ENCODE results near the gene CHD8.
"Not testable (repeated sequence)": the region's sequence is repeated elsewhere in the genome, so short reads cannot be mapped to it uniquely, and the experiment has no call there.

CHD8 gene

GRCh38 chr14:21384494-21384851, 71.5 kb downstream of the CHD8 start:
- H3K4me3 ChIP-seq (ENCODE audit: low read depth, low read length): peak overlapping the region; percentile 77
- no peak for TF ChIP-seq CTCF (IDR thresholded peaks at IDR 0.05; ENCODE audit: low read depth, low read length, missing control alignments)
- peak; percentile 5 for DNase-seq (ENCODE audit: low read depth)

GRCh38 chr14:21383848-21384493, 72.0 kb downstream of the CHD8 start, which contains the start of gene SUPT16H:
Gene SUPT16H, minus strand, starts transcription at chr14:21384019. Its CDS starts 92 bp downstream, at chr14:21383927.
- peak; percentile 86 for DNase-seq (ENCODE audit: low read depth)
- no peak for TF ChIP-seq CTCF (IDR thresholded peaks at IDR 0.05; ENCODE audit: low read depth, low read length, missing control alignments)
- H3K4me3 ChIP-seq (ENCODE audit: low read depth, low read length): peak within 1 kb of the TSS; percentile 77

GRCh38 chr14:21382886-21383847, 72.8 kb downstream of the CHD8 start:
- TF ChIP-seq CTCF (IDR thresholded peaks at IDR 0.05; ENCODE audit: low read depth, low read length, missing control alignments): no peak
- DNase-seq (ENCODE audit: low read depth): peak; percentile 21

GRCh38 chr14:21382095-21382494, 73.8 kb downstream of the CHD8 start:
- TF ChIP-seq CTCF (IDR thresholded peaks at IDR 0.05; ENCODE audit: low read depth, low read length, missing control alignments): no peak
- peak overlapping the region; percentile 77; the same call in 1 of the 2 replicates for H3K4me3 ChIP-seq (ENCODE audit: low read depth, low read length)
- DNase-seq (ENCODE audit: low read depth): no peak

More at GRCh38 chr14:21382886-21383847, 72.8 kb downstream of the CHD8 start:
- peak overlapping the region; percentile 77 for H3K4me3 ChIP-seq (ENCODE audit: low read depth, low read length)

- no peak for TF ChIP-seq CTCF (IDR thresholded peaks at IDR 0.05; ENCODE audit: low read depth, low read length, missing control alignments)
Observed at GRCh38 chr14:21379338-21379737, 76.6 kb downstream of the CHD8 start.

GRCh38 chr14:21373980-21374379, 81.9 kb downstream of the CHD8 start:
- no peak for TF ChIP-seq CTCF (IDR thresholded peaks at IDR 0.05; ENCODE audit: low read depth, low read length, missing control alignments)

More at GRCh38 chr14:21379338-21379737, 76.6 kb downstream of the CHD8 start:
- no peak overlapping the region for H3K4me3 ChIP-seq (ENCODE audit: low read depth, low read length)
- no peak for DNase-seq (ENCODE audit: low read depth)

GRCh38 chr14:21372814-21373213, 83.1 kb downstream of the CHD8 start:
- H3K4me3 ChIP-seq (ENCODE audit: low read depth, low read length); DNase-seq (ENCODE audit: low read depth): not testable (repeated sequence)

More at GRCh38 chr14:21373980-21374379, 81.9 kb downstream of the CHD8 start:
- H3K4me3 ChIP-seq (ENCODE audit: low read depth, low read length): no peak overlapping the region
- DNase-seq (ENCODE audit: low read depth): no peak
